Testis (tissue), 3 donors: ENCODE measurements around the gene TMBIM6. TPM values are rescaled to one million over a fixed set of nuclear protein-coding genes. Genes with fewer than 3 reads are reported as not detected.

Experiments
- DNase-seq: peaks from one replicate; pipeline ENCODE4 v3.0.0-alpha.2; 2019
- H3K27ac ChIP-seq, 2 donors: fragments of 200-600 bp; sonication (generic); one replicate each; pipeline ENCODE4 v1.5.1; 2019
- H3K27me3 ChIP-seq: fragments of 200-600 bp; sonication (generic); one replicate; pipeline ENCODE4 v1.5.1; 2019
- H3K36me3 ChIP-seq: fragments of 200-600 bp; sonication (generic); one replicate; pipeline ENCODE4 v1.5.1; 2017; ENCODE audit warnings: low read depth; ENCODE audit errors: missing control alignments
- H3K4me1 ChIP-seq: fragments of 200-600 bp; sonication (generic); one replicate; pipeline ENCODE4 v1.5.1; 2019
- H3K4me3 ChIP-seq, 2 donors: fragments of 200-600 bp; sonication (generic); one replicate each; pipeline ENCODE4 v1.5.1; 2017 to 2019
- H3K9me3 ChIP-seq: fragments of 200-600 bp; sonication (generic); one replicate; pipeline ENCODE4 v1.5.1; 2017
- CTCF ChIP-seq, 3 experiments: fragments of 450-650 bp in 2 of 3; fragments of 200-600 bp in 1 of 3; sonication (generic) in 1 of 3; IDR thresholded peaks; one replicate each; pipeline ENCODE4 v1.5.1; 2016 to 2019; ENCODE audit warnings: antibody characterized with exemption in 3 of 3, mild to moderate bottlenecking in 2 of 3, moderate library complexity in 1 of 3
- POLR2A ChIP-seq: fragments of 450-650 bp; IDR thresholded peaks from one replicate; pipeline ENCODE4 v1.6.1; 2017; ENCODE audit warnings: antibody characterized with exemption, mild to moderate bottlenecking, moderate library complexity
- WGBS, 2 donors: methylation state at CpG; one replicate each; pipeline ENCODE4 v1.1.5; 2018; 5-methylcytosine and 5-hydroxymethylcytosine counted together
- intact Hi-C: fragments of 100-400 bp; cut with DNase I; formaldehyde crosslinking; loops from one replicate; pipeline ENCODE4 v1.15.1; 2023; ENCODE audit warnings: low total_unique reads
- polyA plus RNA-seq: library from polyadenylated mRNA; stranded (reverse); fragments of 350-450 nt; fragmentation: Illumina TruSeq; extraction: RNeasy Lipid Tissue Mini Kit (QIAGEN cat#74804); gene quantifications from one replicate; pipeline ENCODE4 v1.2.3, GENCODE V29; 2014; ENCODE audit warnings: low read depth, low replicate concordance; ENCODE audit not compliant: insufficient read depth
- total RNA-seq, 2 donors: library from RNA; depleted of rRNA; stranded (reverse); fragments of >200 nt; gene quantifications; one replicate each; pipeline ENCODE4 v1.2.3, GENCODE V29; 2016

Gene TMBIM6
- total and polyA plus RNA-seq, 3 donors from 2014 or later: 407 to 618 (median 440) TPM

GRCh38 chr12:49793620-49794019 lies 52.3 kb downstream of the TMBIM6 start:
- no peak for DNase-seq
- no peak overlapping the region for H3K4me3 ChIP-seq
- no peak overlapping the region for H3K27ac ChIP-seq
- no peaks in the 10 kb centered on the region for H3K9me3 ChIP-seq
- no peaks in the 10 kb centered on the region for H3K27me3 ChIP-seq
- H3K4me1 ChIP-seq: peaks cover 19% of the 10 kb centered on the region
- no peaks in the 10 kb centered on the region for H3K36me3 ChIP-seq
- 80 to 91% methylated on average over 6 to 9 of the region's 9 CpGs for WGBS, 2 donors
- intact Hi-C loops: no loop called here
- TF ChIP-seq CTCF (IDR thresholded peaks at IDR 0.05) (no peak), POLR2A (no peak)

GRCh38 chr12:49794021-49794420 lies 52.7 kb downstream of the TMBIM6 start:
- no peak overlapping the region for H3K4me3 ChIP-seq
- WGBS, 2 donors: 93 to 98% methylated on average over 3 to 5 of the region's 5 CpGs
- no peaks in the 10 kb centered on the region for H3K36me3 ChIP-seq
- TF ChIP-seq CTCF (IDR thresholded peaks at IDR 0.05) (no peak), POLR2A (no peak)
- no peak for DNase-seq
- no peak overlapping the region for H3K27ac ChIP-seq
- H3K27me3 ChIP-seq: no peaks in the 10 kb centered on the region
- H3K4me1 ChIP-seq: peaks cover 20% of the 10 kb centered on the region
- no peaks in the 10 kb centered on the region for H3K9me3 ChIP-seq
- intact Hi-C loops: no loop called here

- intact Hi-C loops: no loop called here
- DNase-seq: no peak
- Histone ChIP-seq H3K27me3 (no peaks in the 10 kb centered on the region), H3K9me3 (no peaks in the 10 kb centered on the region), H3K4me1 (peaks cover 20% of the 10 kb centered on the region), H3K4me3 (no peak overlapping the region), H3K36me3 (no peaks in the 10 kb centered on the region), H3K27ac (no peak overlapping the region)
- TF ChIP-seq CTCF (IDR thresholded peaks at IDR 0.05) (no peak), POLR2A (no peak)
- WGBS, 2 donors: 86 to 88% methylated on average over 9 to 31 of the region's 32 CpGs
Observed at GRCh38 chr12:49794811-49795653, 53.7 kb downstream of the TMBIM6 start.

GRCh38 chr12:49795654-49796105 lies 54.3 kb downstream of the TMBIM6 start:
- Histone ChIP-seq H3K27me3 (no peaks in the 10 kb centered on the region), H3K9me3 (no peaks in the 10 kb centered on the region), H3K27ac (no peak overlapping the region), H3K4me3 (no peak overlapping the region), H3K4me1 (peaks cover 20% of the 10 kb centered on the region), H3K36me3 (no peaks in the 10 kb centered on the region)
- DNase-seq: no peak
- TF ChIP-seq CTCF (IDR thresholded peaks at IDR 0.05) (no peak), POLR2A (no peak)
- 94% methylated on average over 10 to 11 of the region's 12 CpGs for WGBS, 2 donors
- intact Hi-C loops: no loop called here

- WGBS, 2 donors: 75 to 95% methylated on average over 8 to 12 of the region's 12 CpGs
- DNase-seq: no peak
- no peaks in the 10 kb centered on the region for H3K27me3 ChIP-seq
- H3K27ac ChIP-seq: no peak overlapping the region
- H3K4me3 ChIP-seq: no peak overlapping the region
- intact Hi-C loops: no loop called here
- H3K4me1 ChIP-seq: peaks cover 20% of the 10 kb centered on the region
- H3K9me3 ChIP-seq: no peaks in the 10 kb centered on the region
- no peaks in the 10 kb centered on the region for H3K36me3 ChIP-seq
- no peak for TF ChIP-seq POLR2A
- no peak for TF ChIP-seq CTCF (IDR thresholded peaks at IDR 0.05)
Observed at GRCh38 chr12:49796155-49796554, 54.8 kb downstream of the TMBIM6 start.
